HG03571 (cell line): ENCODE data around the gene ATG9B.

ENCODE experiments used
- ATAC-seq: cut with Tn5 transposase; IDR thresholded peaks from one replicate; pipeline ENCODE4 v1.9.1; 2021; ENCODE audit not compliant: unreplicated experiment

The ATG9B gene

GRCh38 chr7:151024435-151025056 lies at the start of gene ATG9B:
Gene ATG9B (minus strand): TSS chr7:151024494. CDS start chr7:151024423, 71 bp downstream.
- ATAC-seq: no peak

GRCh38 chr7:151073990-151074389 lies 49.7 kb upstream of the ATG9B start:
- no peak for ATAC-seq

- ATAC-seq: no peak
Measured at GRCh38 chr7:151071032-151071866, 47.0 kb upstream of the ATG9B start.

GRCh38 chr7:151070574-151070960 lies 46.3 kb upstream of the ATG9B start:
- ATAC-seq: no peak

DNA sequence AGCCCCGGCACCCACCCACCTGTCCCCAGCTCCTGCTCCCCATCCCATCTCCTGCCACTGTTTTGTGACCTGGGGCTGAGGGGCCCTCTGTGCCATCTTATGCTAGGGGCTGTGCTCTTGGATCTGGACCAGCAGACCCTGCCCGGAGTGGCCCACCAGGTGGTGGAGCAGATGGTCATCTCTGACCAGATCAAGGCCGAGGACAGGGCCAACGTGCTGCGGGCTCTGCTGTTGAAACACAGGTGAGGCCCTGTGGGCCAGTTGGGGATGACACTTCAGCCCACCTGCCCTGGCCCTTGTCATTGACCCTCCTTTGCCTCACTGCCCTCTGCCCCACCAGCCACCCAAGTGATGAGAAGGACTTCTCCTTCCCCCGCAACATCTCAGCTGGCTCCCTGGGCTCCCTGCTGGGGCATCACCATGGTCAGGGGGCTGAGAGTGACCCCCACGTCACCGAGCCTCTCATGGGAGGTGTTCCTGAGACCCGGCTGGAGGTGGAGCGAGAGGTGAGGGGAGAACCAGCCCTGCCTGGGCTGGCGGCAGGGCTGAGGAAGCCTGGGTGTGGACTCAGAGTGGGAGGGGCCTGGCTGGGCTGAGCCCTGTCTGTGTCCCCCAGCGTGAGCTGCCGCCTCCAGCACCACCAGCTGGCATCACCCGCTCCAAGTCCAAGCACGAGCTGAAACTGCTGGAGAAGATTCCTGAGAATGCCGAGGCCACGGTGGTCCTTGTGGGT lies 45.7 kb upstream of the ATG9B start:
- ATAC-seq: no peak

- ATAC-seq: no peak
Measured at GRCh38 chr7:151068069-151068773, 43.9 kb upstream of the ATG9B start.

GRCh38 chr7:151066273-151066974 lies 42.1 kb upstream of the ATG9B start:
- ATAC-seq: no peak

- no peak for ATAC-seq
Measured at GRCh38 chr7:151065516-151065915, 41.2 kb upstream of the ATG9B start.

DNA sequence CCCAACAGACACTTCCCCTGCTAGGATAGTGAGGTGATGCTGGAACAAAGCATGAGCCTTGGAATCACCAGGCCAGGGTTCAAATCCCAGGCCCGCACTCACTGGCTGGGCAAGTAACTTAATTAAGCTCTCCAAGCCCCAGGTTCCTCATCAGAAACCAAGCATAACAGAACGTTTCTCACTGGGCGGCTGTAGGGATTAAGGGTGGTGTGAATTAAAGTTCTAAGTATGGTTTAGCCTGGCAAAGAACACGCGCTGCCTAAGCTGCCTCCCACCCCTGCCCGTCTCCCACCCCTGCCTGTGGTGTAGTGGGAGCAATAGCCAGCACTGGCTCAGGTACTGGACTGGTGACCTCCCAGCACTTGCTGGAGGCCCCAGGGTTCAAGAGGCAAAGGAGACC lies 40.7 kb upstream of the ATG9B start:
- no peak for ATAC-seq

DNA sequence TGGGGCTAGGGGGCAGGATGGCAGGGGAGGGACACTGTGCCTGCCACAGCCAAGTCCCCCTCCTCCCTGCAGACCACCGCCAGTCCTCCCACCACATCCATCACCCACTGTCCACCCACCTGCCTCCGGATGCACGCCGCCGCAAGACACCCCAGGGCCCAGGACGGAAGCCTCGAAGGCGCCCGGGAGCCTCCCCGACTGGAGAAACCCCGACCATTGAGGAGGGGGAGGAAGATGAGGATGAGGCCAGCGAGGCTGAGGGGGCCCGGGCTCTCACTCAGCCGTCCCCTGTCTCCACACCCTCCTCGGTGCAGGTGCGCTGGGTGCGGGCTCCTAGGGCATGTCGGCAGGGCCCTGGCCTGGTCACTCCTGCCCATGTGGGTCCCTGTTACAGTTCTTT lies 40.2 kb upstream of the ATG9B start:
- ATAC-seq: no peak

DNA sequence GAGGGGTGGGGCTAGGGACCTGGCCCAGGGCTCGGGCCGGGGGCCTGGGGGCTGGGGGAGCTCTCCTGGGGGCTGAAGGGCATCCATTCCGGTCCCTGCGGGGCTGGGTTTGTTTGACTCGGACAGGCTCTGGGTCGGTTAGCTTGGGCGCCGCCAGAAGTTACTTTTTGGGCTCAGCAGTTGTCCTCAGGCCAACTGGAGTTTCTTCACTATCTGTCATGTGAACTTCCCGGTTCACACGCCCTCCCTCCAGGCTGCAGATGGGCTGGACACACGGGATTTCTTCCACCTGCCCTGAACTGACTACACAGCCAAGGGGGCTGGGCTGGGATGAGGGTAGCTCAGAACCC lies 38.9 kb upstream of the ATG9B start:
- no peak for ATAC-seq

- ATAC-seq: no peak
Measured at GRCh38 chr7:151062399-151063211, 38.3 kb upstream of the ATG9B start.

DNA sequence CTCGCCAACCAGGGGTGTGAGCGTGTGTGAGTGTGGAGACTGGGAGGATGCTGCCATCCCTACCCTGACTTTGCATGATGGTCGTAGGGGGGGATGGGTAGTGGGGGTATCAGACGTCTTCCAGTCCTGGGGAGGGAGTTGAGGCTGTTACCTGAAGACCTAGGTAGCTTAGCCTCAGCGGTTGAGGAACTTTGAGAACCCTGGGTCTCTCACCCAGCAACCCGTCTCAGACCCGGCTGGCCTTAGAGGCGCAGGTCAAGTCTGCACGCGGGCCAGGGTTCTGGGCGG lies 37.8 kb upstream of the ATG9B start:
- ATAC-seq: no peak

GRCh38 chr7:151061213-151062110 lies 37.2 kb upstream of the ATG9B start:
- ATAC-seq: no peak

DNA sequence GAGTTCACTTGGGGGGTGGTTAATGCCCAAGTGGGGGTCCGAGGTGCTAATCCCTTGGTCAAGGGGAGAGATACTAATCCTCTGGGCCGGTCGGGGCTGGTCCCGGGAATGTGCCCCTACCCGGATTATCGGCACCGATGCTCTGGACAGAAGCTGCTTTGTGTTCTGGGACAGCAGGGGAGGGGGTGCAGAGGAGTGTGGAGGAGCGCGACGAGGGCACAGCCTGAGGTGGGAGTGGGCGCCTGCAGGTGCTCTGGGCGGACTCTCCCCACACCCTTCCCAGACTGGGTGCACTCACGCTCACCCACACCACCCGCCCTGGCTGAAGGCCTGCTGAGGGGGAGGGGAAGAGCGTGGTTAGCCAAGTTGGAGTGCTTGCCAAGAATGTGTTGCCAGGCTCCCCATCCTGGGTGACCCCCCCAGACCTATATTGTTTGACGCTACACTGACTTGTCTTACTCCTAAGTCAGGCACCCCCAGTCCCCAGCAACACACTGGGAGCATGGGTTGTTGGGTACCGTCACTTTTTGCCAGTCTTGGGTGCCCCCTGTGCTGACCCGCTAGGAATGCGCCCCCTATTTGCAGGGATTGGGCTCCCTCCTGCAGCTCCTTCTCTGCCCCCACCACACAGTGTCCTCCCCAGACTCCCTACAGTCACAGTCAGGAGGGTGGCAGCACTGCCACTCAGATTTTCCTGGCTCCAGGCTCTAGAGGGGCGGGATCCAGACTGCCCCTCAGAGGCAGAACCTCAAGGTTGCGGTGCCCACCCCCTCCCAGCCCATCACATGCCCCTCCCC lies 36.3 kb upstream of the ATG9B start:
- no peak for ATAC-seq

GRCh38 chr7:151060113-151060415 lies 35.8 kb upstream of the ATG9B start:
- no peak for ATAC-seq

- ATAC-seq: peak; percentile 24
Measured at GRCh38 chr7:151059367-151060112, 35.2 kb upstream of the ATG9B start, which contains the start of gene SLC4A2. Gene SLC4A2 (plus strand): TSS chr7:151059589. CDS start chr7:151061988, 2,399 bp downstream.
